HepG2 (cell line): Measurements from ENCODE around the gene AMDHD1. TPM values are rescaled to one million over a fixed set of nuclear protein-coding genes. Genes with fewer than 3 reads are reported as not detected.

Experiments
- CENPX ChIP-seq: sonication (generic); formaldehyde crosslinking; IDR thresholded peaks from 2 replicates; pipeline ENCODE4 v1.9.0; 2021; ENCODE audit warnings: mild to moderate bottlenecking, missing genetic modification reagents, moderate library complexity
- DPF2 ChIP-seq: sonication (generic); formaldehyde crosslinking; IDR thresholded peaks from 2 replicates; pipeline ENCODE4 v1.4.0; 2020; ENCODE audit warnings: mild to moderate bottlenecking, low read depth, missing genetic modification reagents, borderline replicate concordance
- FOXC1 ChIP-seq: sonication (generic); formaldehyde crosslinking; IDR thresholded peaks from 2 replicates; pipeline ENCODE4 v1.8.0; 2022; ENCODE audit warnings: mild to moderate bottlenecking, missing genetic modification reagents, borderline replicate concordance
- NKX3-1 ChIP-seq: sonication (generic); formaldehyde crosslinking; IDR thresholded peaks from 2 replicates; pipeline ENCODE4 v1.5.0; 2020; ENCODE audit warnings: missing genetic modification reagents
- PAX8 ChIP-seq: sonication (generic); formaldehyde crosslinking; IDR thresholded peaks from 2 replicates; pipeline ENCODE4 v1.8.0; 2022; ENCODE audit warnings: mild to moderate bottlenecking, missing genetic modification reagents, borderline replicate concordance
- RORA ChIP-seq: sonication (generic); formaldehyde crosslinking; IDR thresholded peaks from 2 replicates; pipeline ENCODE4 v1.5.0; 2020; ENCODE audit warnings: mild to moderate bottlenecking, missing genetic modification reagents, moderate library complexity
- SMYD3 ChIP-seq: sonication (generic); formaldehyde crosslinking; IDR thresholded peaks from 2 replicates; pipeline ENCODE4 v1.8.1; 2023; ENCODE audit warnings: mild to moderate bottlenecking, missing genetic modification reagents
- SNAI1 ChIP-seq: sonication (generic); formaldehyde crosslinking; IDR thresholded peaks from 2 replicates; pipeline ENCODE4 v1.5.0; 2020; ENCODE audit warnings: mild to moderate bottlenecking, missing genetic modification reagents, borderline replicate concordance
- ZFP36 ChIP-seq: fragments of 150-350 bp; IDR thresholded peaks from 2 replicates; pipeline ENCODE4 v1.6.1; 2018; ENCODE audit warnings: borderline replicate concordance, low read length, low read depth; ENCODE audit not compliant: partially characterized antibody
- ZNF850 ChIP-seq: sonication (generic); formaldehyde crosslinking; conservative IDR thresholded peaks from 2 replicates; pipeline ENCODE4 v1.9.0; 2021; ENCODE audit warnings: mild to moderate bottlenecking, missing genetic modification reagents
- polyA plus RNA-seq, 8 experiments: library from polyadenylated mRNA; depleted of rRNA in 3 of 8; stranded (reverse) in 7 of 8; unstranded in 1 of 8; fragments of >200 nt; fragmentation: Illumina TruSeq in 4 of 8; extraction: Trizol in 4 of 8; gene quantifications; 2 replicates each; pipeline versions ENCODE4 v1.2.1 to v1.2.3, GENCODE V29; 2011 to 2016; ENCODE audit warnings: low read depth in 4 of 8, missing spikeins in 1 of 8, mixed read lengths in 1 of 8; ENCODE audit not compliant: insufficient read depth in 1 of 8
- total RNA-seq, 5 experiments: library from RNA; depleted of rRNA; stranded (reverse); fragments of >200 nt; fragmentation: Illumina TruSeq; extraction: Trizol; gene quantifications; 2 replicates each; pipeline ENCODE4 v1.2.3, GENCODE V29; 2016; ENCODE audit warnings: low read depth in 1 of 5
- TF ChIP-seq, protein P1 (sequence below): sonication (generic); formaldehyde crosslinking; IDR thresholded peaks from 2 replicates; pipeline ENCODE4 v1.5.0; 2020; ENCODE audit warnings: mild to moderate bottlenecking, missing genetic modification reagents
- TF ChIP-seq, protein P2 (sequence below): sonication (generic); formaldehyde crosslinking; IDR thresholded peaks from 2 replicates; pipeline ENCODE4 v1.4.0; 2020; ENCODE audit warnings: missing genetic modification reagents, mild to moderate bottlenecking, borderline replicate concordance
- TF ChIP-seq, protein P3 (sequence below): fragments of 450-650 bp; IDR thresholded peaks from 2 replicates; pipeline ENCODE4 v1.6.1; 2017
- TF ChIP-seq, protein P4 (sequence below): sonication (generic); formaldehyde crosslinking; IDR thresholded peaks from 2 replicates; pipeline ENCODE4 v1.4.0; 2020; ENCODE audit warnings: missing genetic modification reagents
- TF ChIP-seq, protein P5 (sequence below): sonication (generic); formaldehyde crosslinking; IDR thresholded peaks from 2 replicates; pipeline ENCODE4 v1.5.1; 2020; ENCODE audit warnings: missing genetic modification reagents, mild to moderate bottlenecking, borderline replicate concordance
- TF ChIP-seq, protein P6 (sequence below): sonication (generic); formaldehyde crosslinking; conservative IDR thresholded peaks from 2 replicates; pipeline ENCODE4 v1.8.0; 2022; ENCODE audit warnings: mild to moderate bottlenecking, moderate library complexity, missing genetic modification reagents

The AMDHD1 gene
- total and polyA plus RNA-seq, 2 of the 13 experiments (the other 11 are each of a cell fraction or from before 2014, with no cell fraction given): 6.5 to 29.6 TPM

DNA sequence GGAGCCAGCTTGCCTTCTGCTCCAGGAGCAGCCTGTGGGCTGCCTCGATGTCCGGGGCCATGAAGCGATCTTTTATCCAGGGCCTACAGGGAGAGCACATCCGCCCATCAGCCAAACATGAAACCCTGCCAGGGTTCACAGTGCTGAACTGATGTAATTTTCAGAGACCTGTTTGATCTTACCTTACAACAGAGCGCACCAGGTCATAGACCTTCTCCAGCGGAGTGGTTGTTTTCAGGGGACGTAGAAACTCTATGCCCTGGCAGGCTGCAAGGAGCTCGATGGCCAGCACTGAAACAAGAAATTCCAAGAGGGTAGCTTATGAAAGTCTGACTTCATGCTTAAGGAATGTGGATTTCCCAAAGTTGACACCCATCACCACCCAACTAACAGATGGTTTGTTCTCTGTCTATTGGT lies 33.3 kb downstream of the AMDHD1 start (continued):
- TF ChIP-seq, protein P1, sequence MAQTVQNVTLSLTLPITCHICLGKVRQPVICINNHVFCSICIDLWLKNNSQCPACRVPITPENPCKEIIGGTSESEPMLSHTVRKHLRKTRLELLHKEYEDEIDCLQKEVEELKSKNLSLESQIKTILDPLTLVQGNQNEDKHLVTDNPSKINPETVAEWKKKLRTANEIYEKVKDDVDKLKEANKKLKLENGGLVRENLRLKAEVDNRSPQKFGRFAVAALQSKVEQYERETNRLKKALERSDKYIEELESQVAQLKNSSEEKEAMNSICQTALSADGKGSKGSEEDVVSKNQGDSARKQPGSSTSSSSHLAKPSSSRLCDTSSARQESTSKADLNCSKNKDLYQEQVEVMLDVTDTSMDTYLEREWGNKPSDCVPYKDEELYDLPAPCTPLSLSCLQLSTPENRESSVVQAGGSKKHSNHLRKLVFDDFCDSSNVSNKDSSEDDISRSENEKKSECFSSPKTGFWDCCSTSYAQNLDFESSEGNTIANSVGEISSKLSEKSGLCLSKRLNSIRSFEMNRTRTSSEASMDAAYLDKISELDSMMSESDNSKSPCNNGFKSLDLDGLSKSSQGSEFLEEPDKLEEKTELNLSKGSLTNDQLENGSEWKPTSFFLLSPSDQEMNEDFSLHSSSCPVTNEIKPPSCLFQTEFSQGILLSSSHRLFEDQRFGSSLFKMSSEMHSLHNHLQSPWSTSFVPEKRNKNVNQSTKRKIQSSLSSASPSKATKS (CRISPR knock-in tag): no peak
- no peak for TF ChIP-seq ZFP36
- TF ChIP-seq, protein P2, sequence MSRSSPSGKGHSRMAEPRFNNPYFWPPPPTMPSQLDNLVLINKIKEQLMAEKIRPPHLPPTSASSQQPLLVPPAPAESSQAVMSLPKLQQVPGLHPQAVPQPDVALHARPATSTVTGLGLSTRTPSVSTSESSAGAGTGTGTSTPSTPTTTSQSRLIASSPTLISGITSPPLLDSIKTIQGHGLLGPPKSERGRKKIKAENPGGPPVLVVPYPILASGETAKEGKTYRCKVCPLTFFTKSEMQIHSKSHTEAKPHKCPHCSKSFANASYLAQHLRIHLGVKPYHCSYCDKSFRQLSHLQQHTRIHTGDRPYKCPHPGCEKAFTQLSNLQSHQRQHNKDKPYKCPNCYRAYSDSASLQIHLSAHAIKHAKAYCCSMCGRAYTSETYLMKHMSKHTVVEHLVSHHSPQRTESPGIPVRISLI: no peak
- TF ChIP-seq PAX8 (CRISPR knock-in tag): no peak
- no peak for TF ChIP-seq SNAI1 (CRISPR knock-in tag)
- TF ChIP-seq FOXC1: no peak
- TF ChIP-seq, protein P3, sequence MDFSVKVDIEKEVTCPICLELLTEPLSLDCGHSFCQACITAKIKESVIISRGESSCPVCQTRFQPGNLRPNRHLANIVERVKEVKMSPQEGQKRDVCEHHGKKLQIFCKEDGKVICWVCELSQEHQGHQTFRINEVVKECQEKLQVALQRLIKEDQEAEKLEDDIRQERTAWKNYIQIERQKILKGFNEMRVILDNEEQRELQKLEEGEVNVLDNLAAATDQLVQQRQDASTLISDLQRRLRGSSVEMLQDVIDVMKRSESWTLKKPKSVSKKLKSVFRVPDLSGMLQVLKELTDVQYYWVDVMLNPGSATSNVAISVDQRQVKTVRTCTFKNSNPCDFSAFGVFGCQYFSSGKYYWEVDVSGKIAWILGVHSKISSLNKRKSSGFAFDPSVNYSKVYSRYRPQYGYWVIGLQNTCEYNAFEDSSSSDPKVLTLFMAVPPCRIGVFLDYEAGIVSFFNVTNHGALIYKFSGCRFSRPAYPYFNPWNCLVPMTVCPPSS: no peak
- TF ChIP-seq NKX3-1 (CRISPR knock-in tag): no peak
- TF ChIP-seq, protein P4, sequence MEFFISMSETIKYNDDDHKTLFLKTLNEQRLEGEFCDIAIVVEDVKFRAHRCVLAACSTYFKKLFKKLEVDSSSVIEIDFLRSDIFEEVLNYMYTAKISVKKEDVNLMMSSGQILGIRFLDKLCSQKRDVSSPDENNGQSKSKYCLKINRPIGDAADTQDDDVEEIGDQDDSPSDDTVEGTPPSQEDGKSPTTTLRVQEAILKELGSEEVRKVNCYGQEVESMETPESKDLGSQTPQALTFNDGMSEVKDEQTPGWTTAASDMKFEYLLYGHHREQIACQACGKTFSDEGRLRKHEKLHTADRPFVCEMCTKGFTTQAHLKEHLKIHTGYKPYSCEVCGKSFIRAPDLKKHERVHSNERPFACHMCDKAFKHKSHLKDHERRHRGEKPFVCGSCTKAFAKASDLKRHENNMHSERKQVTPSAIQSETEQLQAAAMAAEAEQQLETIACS (CRISPR knock-in tag): no peak
- TF ChIP-seq DPF2 (CRISPR knock-in tag): 0 out of 2 replicates have a peak, but pooled peaks have one; percentile 17
- no peak for TF ChIP-seq ZNF850
- TF ChIP-seq RORA (CRISPR knock-in tag): no peak
- TF ChIP-seq, protein P5, sequence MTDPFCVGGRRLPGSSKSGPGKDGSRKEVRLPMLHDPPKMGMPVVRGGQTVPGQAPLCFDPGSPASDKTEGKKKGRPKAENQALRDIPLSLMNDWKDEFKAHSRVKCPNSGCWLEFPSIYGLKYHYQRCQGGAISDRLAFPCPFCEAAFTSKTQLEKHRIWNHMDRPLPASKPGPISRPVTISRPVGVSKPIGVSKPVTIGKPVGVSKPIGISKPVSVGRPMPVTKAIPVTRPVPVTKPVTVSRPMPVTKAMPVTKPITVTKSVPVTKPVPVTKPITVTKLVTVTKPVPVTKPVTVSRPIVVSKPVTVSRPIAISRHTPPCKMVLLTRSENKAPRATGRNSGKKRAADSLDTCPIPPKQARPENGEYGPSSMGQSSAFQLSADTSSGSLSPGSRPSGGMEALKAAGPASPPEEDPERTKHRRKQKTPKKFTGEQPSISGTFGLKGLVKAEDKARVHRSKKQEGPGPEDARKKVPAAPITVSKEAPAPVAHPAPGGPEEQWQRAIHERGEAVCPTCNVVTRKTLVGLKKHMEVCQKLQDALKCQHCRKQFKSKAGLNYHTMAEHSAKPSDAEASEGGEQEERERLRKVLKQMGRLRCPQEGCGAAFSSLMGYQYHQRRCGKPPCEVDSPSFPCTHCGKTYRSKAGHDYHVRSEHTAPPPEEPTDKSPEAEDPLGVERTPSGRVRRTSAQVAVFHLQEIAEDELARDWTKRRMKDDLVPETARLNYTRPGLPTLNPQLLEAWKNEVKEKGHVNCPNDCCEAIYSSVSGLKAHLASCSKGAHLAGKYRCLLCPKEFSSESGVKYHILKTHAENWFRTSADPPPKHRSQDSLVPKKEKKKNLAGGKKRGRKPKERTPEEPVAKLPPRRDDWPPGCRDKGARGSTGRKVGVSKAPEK (CRISPR knock-in tag): peak; percentile 41; the same call in 1 of the 2 replicates
- TF ChIP-seq, protein P6, sequence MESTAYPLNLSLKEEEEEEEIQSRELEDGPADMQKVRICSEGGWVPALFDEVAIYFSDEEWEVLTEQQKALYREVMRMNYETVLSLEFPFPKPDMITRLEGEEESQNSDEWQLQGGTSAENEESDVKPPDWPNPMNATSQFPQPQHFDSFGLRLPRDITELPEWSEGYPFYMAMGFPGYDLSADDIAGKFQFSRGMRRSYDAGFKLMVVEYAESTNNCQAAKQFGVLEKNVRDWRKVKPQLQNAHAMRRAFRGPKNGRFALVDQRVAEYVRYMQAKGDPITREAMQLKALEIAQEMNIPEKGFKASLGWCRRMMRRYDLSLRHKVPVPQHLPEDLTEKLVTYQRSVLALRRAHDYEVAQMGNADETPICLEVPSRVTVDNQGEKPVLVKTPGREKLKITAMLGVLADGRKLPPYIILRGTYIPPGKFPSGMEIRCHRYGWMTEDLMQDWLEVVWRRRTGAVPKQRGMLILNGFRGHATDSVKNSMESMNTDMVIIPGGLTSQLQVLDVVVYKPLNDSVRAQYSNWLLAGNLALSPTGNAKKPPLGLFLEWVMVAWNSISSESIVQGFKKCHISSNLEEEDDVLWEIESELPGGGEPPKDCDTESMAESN (CRISPR knock-in tag): 0 out of 2 replicates have a peak, but pooled peaks have one; percentile 44
- no peak for TF ChIP-seq SMYD3 (CRISPR knock-in tag)
- TF ChIP-seq CENPX (CRISPR knock-in tag): no peak
